ENCODE measurements around the gene ZP1.
"Not testable (repeated sequence)": the region's sequence is repeated elsewhere in the genome, so short reads cannot be mapped to it uniquely, and the experiment has no call there.

The ZP1 gene

GRCh38 chr11:60866911-60867870, at the start of gene ZP1:
Gene ZP1, plus strand, starts transcription at chr11:60867542. Its CDS starts 20 bp downstream, at chr11:60867562.
- no peak for DNase-seq (ENCODE audit: low read depth in 2 of 2)

- no peak for DNase-seq (ENCODE audit: low read depth in 2 of 2)
Observed at GRCh38 chr11:60818057-60818456, 49.3 kb upstream of the ZP1 start.

GRCh38 chr11:60821827-60822599, 45.3 kb upstream of the ZP1 start:
- no peak for DNase-seq (ENCODE audit: low read depth in 2 of 2)

- DNase-seq (ENCODE audit: low read depth in 2 of 2), result not testable (repeated sequence)
Observed at GRCh38 chr11:60823745-60824306, 43.5 kb upstream of the ZP1 start.

GRCh38 chr11:60825118-60825517, 42.2 kb upstream of the ZP1 start:
- no peak for DNase-seq (ENCODE audit: low read depth in 2 of 2)

- no peak for DNase-seq (ENCODE audit: low read depth in 2 of 2)
Observed at GRCh38 chr11:60825790-60826189, 41.6 kb upstream of the ZP1 start.

DNA sequence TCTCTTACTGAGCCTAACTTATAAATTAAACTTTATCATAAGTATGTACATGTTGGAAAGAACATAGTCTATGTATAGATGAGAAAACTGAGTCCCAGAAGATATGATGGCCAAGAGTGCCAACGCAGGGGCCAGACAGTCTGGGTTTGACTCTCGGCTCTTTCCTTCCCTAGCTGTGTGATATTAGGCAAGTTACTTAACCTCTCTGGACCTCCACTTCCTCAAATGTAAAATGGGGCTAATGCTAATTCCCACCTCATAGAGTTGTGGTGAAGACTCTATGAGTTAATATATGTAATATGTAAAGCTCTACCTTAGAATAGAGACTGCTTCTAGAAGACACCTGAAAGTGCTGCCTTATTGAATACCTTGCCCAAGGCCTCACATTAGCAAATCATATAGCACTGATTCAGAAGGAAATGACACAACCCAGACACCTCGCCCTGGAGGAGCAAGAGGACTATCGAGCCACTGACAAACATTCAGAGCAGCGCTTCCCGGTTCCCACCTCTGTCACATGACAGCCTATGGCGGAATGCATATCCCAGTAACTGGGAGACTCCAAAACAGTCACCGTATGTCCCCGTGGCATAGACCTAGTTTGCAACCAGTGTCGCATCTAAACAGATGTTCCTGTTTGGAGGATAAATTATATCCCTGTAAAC, 36.7 kb upstream of the ZP1 start:
- DNase-seq (ENCODE audit: low read depth in 2 of 2), result no peak

DNA sequence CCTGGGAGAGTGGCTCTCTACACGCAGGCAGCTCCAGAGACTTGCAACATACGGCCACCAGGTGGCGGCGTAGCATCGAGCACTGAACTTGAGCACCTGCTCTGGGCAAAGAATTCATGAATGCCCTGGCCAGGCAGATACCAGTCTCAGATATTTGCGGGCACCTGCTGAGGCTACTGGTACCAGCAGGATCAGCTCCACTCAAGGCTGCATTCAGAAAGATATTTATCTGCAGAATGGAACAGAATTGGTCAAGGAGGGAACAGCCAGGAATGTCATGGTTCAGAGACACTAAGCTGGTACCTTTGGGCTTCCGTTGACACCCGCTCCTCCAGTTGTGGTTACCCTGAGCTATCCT, 36.2 kb upstream of the ZP1 start:
- DNase-seq (ENCODE audit: low read depth in 2 of 2), result peak; percentile 59 to 79

- DNase-seq (ENCODE audit: low read depth in 2 of 2), result no peak
Observed at GRCh38 chr11:60831501-60832079, 35.8 kb upstream of the ZP1 start.

DNA sequence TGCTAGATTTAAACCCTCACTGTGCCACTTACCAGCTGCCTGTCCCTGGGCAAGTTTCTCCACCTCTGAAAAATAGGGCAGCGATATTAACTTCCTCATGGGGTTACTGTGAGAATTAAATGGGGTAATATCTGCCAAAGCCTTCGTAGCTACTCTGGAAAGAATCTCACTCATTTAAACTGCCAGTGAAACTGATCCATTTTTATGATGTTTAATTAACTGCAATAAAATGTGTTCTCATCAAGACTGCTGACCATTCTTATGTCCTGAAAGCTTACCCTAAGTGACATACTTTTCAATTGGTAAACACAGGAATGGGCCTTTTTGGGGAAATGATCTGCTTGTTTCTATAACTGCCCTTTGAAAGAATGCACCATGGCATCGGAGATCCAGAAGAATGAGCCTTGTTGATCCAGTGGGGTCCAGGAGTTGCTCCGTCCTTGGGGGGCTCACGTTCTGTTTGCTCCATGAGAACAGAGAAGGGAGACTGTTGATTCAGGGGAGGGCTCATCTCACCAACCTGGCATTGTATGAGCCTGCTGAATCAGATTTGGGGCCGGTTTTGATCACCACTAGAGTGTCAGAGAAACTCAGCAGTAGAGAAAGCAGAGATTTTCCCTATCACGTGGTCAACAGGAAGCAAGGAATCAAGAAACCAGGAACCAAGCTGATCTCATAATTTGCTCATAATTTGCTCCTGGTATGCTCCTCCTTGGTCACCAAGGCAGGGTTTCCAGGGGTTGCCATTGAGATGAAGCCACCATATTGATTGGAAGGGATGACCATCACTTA, 32.4 kb upstream of the ZP1 start:
- DNase-seq (ENCODE audit: low read depth in 2 of 2), result no peak

DNA sequence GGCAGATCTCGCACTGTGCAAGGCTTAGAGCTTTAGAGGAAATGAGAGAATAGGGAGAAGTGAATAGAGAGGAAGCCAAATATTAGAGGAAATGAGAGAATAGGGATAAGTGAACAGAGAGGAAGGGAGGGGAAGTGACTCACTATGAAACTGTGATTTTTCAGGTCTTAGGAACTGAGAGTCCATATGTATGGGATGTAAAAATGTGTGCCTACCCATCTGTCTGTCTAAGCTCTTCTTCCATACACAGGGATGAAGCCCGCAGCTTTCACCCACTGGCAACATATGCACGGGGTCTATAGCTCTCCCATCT, 31.9 kb upstream of the ZP1 start:
- no peak for DNase-seq (ENCODE audit: low read depth in 2 of 2)

DNA sequence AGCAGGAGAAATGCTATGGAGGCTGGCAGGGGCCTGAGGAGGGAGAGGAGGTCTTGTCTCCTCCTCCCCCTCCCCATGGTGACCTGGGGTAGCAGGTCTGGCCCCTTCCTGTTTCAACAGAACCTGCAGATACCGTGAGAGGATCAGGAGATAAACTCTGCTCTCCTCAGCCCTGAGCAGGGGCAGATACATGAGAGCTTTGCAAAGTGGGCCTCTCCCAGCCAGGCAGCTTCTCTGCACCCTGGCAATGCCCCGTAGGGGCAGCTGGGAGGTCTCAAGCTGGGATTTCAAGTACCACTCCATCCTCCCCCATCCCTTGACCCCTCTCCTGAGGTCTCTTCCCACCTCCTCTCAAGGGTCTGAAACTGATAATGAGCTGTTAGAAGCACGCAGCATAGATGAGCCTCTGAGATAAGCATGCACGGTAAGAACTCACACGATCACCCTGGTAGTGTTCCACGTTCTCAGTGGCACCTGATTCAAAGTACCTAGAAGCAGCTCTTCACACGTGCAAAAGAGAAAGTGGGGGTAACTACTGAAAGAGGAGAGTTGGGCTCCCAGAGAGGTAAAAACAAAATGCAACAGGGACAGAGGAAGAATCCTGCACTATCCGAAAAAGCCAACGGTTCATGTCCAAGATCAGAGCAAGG, 30.4 kb upstream of the ZP1 start:
- no peak for DNase-seq (ENCODE audit: low read depth in 2 of 2)

DNA sequence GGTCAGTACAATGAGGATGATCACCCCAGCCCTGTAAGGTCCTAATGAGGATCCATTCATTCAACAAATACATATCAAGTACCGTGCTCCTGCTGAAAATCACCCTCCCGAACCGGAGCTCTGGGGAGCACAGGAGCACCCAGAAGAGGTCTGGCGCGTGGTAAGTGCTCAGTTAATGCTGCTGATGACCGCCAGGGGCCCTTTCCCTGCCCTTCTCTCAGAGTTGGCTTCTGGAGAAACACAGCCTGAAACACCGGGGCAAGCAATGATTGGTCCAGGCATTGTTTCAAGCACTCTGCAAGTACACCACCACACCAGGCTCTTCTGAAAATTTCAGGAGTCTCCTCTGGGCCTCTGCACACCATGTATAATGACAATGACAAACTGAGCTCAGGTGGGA, 29.2 kb upstream of the ZP1 start:
- DNase-seq (ENCODE audit: low read depth in 2 of 2), result no peak

GRCh38 chr11:60840470-60841430, 26.6 kb upstream of the ZP1 start:
- no peak for DNase-seq (ENCODE audit: low read depth in 2 of 2)

- DNase-seq (ENCODE audit: low read depth in 2 of 2), result peak; percentile 98
Observed at GRCh38 chr11:60841797-60842667, 25.3 kb upstream of the ZP1 start, which contains the start of gene CCDC86. Gene CCDC86, plus strand, starts transcription at chr11:60842113. Its CDS starts 12 bp downstream, at chr11:60842125.

DNA sequence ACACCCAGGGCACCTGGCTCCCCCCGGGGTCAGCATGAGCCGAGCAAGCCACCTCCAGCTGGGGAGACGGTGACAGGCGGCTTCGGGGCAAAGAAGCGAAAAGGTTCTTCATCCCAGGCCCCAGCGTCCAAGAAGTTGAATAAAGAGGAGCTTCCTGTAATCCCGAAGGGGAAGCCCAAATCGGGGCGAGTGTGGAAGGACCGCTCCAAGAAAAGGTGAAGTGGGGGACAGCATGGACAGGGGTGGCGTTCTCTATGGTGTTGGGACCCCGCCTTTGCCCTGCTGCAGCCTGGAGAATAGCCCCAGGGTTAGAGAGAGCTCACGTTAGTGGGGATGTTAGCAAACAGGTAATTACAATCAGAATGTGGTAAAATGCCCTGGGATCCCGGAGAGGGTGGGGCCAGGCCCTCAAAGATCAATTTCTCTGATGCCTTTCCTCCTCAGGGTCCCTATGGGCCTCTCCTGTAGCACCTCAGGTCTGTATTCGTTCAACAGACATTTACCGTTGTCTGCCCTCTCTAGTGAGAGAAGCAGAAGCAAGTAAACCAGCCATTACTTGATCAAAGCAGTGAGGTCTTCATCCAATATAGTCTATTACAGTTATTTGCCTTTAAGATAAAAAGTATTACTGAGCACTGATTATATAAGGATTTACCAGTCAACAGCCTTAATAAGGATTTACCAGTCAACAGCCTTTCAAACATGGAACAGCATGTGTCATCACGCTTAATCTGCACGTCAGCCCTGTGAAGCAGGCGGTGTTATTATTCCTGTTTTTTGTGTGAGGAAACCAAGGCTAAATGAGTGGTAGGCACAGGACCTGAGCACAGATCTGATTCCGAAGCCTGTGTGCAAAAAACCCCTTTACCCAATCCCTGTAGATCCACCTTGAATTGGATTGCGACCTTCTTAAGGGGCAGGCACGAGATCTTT, 24.4 kb upstream of the ZP1 start:
- peak in 1 of 2 experiments; percentile 7 for DNase-seq (ENCODE audit: low read depth in 2 of 2)
